HG03520 (cell line): ENCODE data around the gene CLEC10A.
"Not testable (repeated sequence)": the region's sequence is repeated elsewhere in the genome, so short reads cannot be mapped to it uniquely, and the experiment has no call there.

Experiments
- ATAC-seq: cut with Tn5 transposase; IDR thresholded peaks from one replicate; pipeline ENCODE4 v1.9.1; 2021; ENCODE audit warnings: mild to moderate bottlenecking, moderate library complexity; ENCODE audit not compliant: unreplicated experiment

CLEC10A gene

GRCh38 chr17:7078711-7079110 lies 1.3 kb downstream of the CLEC10A start:
- ATAC-seq = no peak

- no peak for ATAC-seq
These were observed 2.0 kb downstream of the CLEC10A start for GRCh38 chr17:7077911-7078546.

- ATAC-seq = no peak
These were observed 5.1 kb downstream of the CLEC10A start for GRCh38 chr17:7074931-7075330.

- ATAC-seq = no peak
These were observed 7.6 kb downstream of the CLEC10A start for GRCh38 chr17:7072406-7072805.

GRCh38 chr17:7070712-7071111 lies 9.3 kb downstream of the CLEC10A start:
- ATAC-seq = no peak

GRCh38 chr17:7068268-7068667 lies 11.8 kb downstream of the CLEC10A start:
- ATAC-seq = no peak

GRCh38 chr17:7067198-7067597 lies 12.9 kb downstream of the CLEC10A start:
- ATAC-seq = no peak

GRCh38 chr17:7064261-7064660 lies 15.8 kb downstream of the CLEC10A start:
- ATAC-seq = no peak

GRCh38 chr17:7063518-7064094 lies 16.4 kb downstream of the CLEC10A start:
- no peak for ATAC-seq

GRCh38 chr17:7060165-7060891 lies 19.7 kb downstream of the CLEC10A start:
- ATAC-seq = no peak

- no peak for ATAC-seq
These were observed 21.1 kb downstream of the CLEC10A start for GRCh38 chr17:7058831-7059447.

GRCh38 chr17:7056386-7056785 lies 23.7 kb downstream of the CLEC10A start:
- ATAC-seq = no peak

GRCh38 chr17:7050583-7050982 lies 29.5 kb downstream of the CLEC10A start:
- ATAC-seq = not testable (repeated sequence)

GRCh38 chr17:7048968-7049367 lies 31.1 kb downstream of the CLEC10A start:
- ATAC-seq = no peak

- ATAC-seq = no peak
These were observed 32.5 kb downstream of the CLEC10A start for GRCh38 chr17:7047566-7047965.

- not testable (repeated sequence) for ATAC-seq
These were observed 33.2 kb downstream of the CLEC10A start for GRCh38 chr17:7046725-7047397.

GRCh38 chr17:7046127-7046724 lies 33.8 kb downstream of the CLEC10A start:
- no peak for ATAC-seq

GRCh38 chr17:7045492-7046126 lies 34.4 kb downstream of the CLEC10A start:
- no peak for ATAC-seq

- ATAC-seq = no peak
These were observed 36.4 kb downstream of the CLEC10A start, which contains the start of gene SLC16A11 for GRCh38 chr17:7043497-7044198. TSS of gene SLC16A11 (minus strand) at chr17:7044092. CDS start at chr17:7043513, 579 bp downstream.

- ATAC-seq = no peak
These were observed 36.9 kb downstream of the CLEC10A start for GRCh38 chr17:7043182-7043496.
